GM18511 (cell line): Measurements from ENCODE around the gene GATB.

ENCODE experiments used
- ATAC-seq: cut with Tn5 transposase; IDR thresholded peaks from one replicate; pipeline ENCODE4 v1.9.1; 2021; ENCODE audit warnings: mild to moderate bottlenecking, moderate library complexity; ENCODE audit not compliant: unreplicated experiment

The GATB gene

DNA sequence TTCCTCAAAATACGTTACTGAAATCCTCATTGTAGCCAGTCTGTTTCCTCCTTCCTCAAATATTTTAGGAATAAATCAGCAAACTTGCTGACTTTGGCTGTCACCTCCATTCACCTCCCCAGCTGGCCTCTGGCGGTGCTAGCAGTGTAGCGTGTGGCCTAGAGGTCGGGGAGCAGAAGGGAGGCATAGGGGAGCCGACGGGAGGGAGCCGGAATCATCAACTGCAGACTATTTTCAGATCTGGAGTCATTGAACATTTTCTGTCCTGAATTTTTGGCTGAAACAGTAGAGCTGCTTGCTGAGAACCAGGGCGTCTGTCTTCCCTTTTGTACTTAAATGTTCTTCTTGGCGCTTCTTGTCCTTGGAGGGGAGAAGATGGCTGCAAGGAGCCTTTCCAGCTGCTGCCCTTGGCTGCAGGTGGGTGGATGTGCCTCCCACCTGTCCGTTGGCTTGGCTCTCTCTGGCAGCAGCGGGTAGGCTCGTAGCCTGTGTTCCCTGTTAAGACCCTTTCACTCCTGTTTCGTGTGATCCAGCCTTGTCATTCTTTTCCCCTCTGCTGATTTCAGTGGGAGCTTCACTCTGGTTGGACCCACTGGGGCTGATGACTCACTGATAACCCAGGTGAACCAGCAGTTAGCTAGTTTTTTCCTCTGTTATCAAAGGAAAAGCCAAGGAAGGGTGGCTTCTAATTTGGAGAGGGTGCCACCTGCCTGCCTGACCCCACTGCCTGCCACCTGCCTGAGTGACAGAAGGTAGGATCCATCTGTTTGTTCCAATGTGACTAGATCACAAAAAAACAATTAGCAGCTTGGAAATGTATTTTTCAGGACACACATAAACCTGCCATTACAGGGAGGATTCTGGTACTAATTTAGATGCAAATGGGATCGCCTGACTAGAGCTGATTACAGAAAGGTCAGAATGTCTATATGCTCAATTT, 135.9 kb downstream of the GATB start:
- ATAC-seq: no peak
